ENCODE data around the gene TRAF3IP1. TPM values are rescaled to one million over a fixed set of nuclear protein-coding genes. Genes with fewer than 3 reads are reported as not detected.
A peak's percentile ranks its signal among the peaks of the same experiment; 100 is the strongest.

TRAF3IP1 gene
- total RNA-seq, 1 experiment from 2014 or later = 7.0 TPM

GRCh38 chr2:238287737-238288649 lies 32.3 kb upstream of the TRAF3IP1 start, which contains the start of gene PER2:
PER2 (minus strand) TSS chr2:238288610; CDS start chr2:238277936, 10,674 bp downstream.
- DNase-seq (ENCODE audit: low read depth) = peak; percentile 82

GRCh38 chr2:238288650-238289573 lies 31.4 kb upstream of the TRAF3IP1 start:
- peak; percentile 98 for DNase-seq (ENCODE audit: low read depth)

- no peak for DNase-seq (ENCODE audit: low read depth)
These were observed 30.7 kb upstream of the TRAF3IP1 start for GRCh38 chr2:238289574-238289973.

GRCh38 chr2:238290091-238290509 lies 30.2 kb upstream of the TRAF3IP1 start:
- peak; percentile 57 for DNase-seq (ENCODE audit: low read depth)

- DNase-seq (ENCODE audit: low read depth) = peak; percentile 15
These were observed 29.4 kb upstream of the TRAF3IP1 start for GRCh38 chr2:238290715-238291549.

- no peak for DNase-seq (ENCODE audit: low read depth)
These were observed 28.6 kb upstream of the TRAF3IP1 start for GRCh38 chr2:238291550-238292281.

GRCh38 chr2:238294046-238294392 lies 26.3 kb upstream of the TRAF3IP1 start:
- DNase-seq (ENCODE audit: low read depth) = no peak

GRCh38 chr2:238294393-238295143 lies 25.8 kb upstream of the TRAF3IP1 start:
- no peak for DNase-seq (ENCODE audit: low read depth)

GRCh38 chr2:238295144-238296112 lies 24.9 kb upstream of the TRAF3IP1 start:
- no peak for DNase-seq (ENCODE audit: low read depth)

GRCh38 chr2:238296638-238297457 lies 23.5 kb upstream of the TRAF3IP1 start:
- DNase-seq (ENCODE audit: low read depth) = no peak

- DNase-seq (ENCODE audit: low read depth) = no peak
These were observed 20.5 kb upstream of the TRAF3IP1 start for GRCh38 chr2:238299803-238300202.

- DNase-seq (ENCODE audit: low read depth) = no peak
These were observed 18.2 kb upstream of the TRAF3IP1 start for GRCh38 chr2:238302087-238302486.

GRCh38 chr2:238302751-238303150 lies 17.6 kb upstream of the TRAF3IP1 start:
- DNase-seq (ENCODE audit: low read depth) = no peak

GRCh38 chr2:238304116-238304515 lies 16.2 kb upstream of the TRAF3IP1 start:
- no peak for DNase-seq (ENCODE audit: low read depth)

- DNase-seq (ENCODE audit: low read depth) = no peak
These were observed 15.0 kb upstream of the TRAF3IP1 start for GRCh38 chr2:238305092-238305862.

GRCh38 chr2:238305965-238306671 lies 14.2 kb upstream of the TRAF3IP1 start:
- no peak for DNase-seq (ENCODE audit: low read depth)

- no peak for DNase-seq (ENCODE audit: low read depth)
These were observed 13.7 kb upstream of the TRAF3IP1 start for GRCh38 chr2:238306672-238306998.

Data from Daoy (cell line).